Measurements from ENCODE around the gene CSNK2A2. TPM values are rescaled to one million over a fixed set of nuclear protein-coding genes. Genes with fewer than 3 reads are reported as not detected.
A peak's percentile ranks its signal among the peaks of the same experiment; 100 is the strongest.

Gene CSNK2A2
- total and polyA plus RNA-seq, 9 of the 15 experiments (the other 6 are each of a cell fraction or from before 2014, with no cell fraction given), result 20.8 to 109 (median 44.7) TPM

DNA sequence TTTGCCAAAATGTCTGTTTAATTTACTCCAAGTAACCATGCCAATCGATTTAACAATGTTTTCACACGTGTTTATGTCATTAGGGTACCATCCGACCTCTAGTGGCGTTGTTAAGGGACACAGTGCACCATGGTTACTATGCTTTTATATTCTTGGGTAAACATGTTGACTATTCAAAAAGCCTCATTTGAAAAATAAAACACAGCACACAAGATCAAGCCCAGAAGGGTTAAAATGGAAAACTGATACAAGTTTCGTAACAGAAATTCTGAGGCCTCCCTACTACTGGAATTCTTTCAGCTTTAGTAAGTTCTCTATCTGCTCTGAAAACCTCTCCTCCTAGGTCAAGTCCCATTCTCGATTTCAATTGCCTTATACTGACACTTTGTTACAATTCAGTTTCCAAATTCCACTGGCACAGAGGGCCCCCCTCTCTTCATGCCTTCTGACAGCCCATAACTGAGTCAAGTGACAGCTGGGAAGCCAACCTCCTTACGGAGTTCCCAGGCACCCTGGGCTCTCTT lies 70.8 kb downstream of the CSNK2A2 start (continued):
- TF ChIP-seq MYC (IDR thresholded peaks at IDR 0.05; ENCODE audit: low read depth, low read length) (peak; percentile 31; the same call in 1 of the 2 replicates), MYC (CRISPR knock-in tag; IDR thresholded peaks at IDR 0.05; ENCODE audit: borderline replicate concordance, low read depth) (no peak), ATF1 (CRISPR knock-in tag; IDR thresholded peaks at IDR 0.05) (no peak), ATF1 (tag; IDR thresholded peaks at IDR 0.05) (peak; percentile 15; the same call in 1 of the 2 replicates), ZSCAN32 (CRISPR knock-in tag; IDR thresholded peaks at IDR 0.05) (no peak)

DNA sequence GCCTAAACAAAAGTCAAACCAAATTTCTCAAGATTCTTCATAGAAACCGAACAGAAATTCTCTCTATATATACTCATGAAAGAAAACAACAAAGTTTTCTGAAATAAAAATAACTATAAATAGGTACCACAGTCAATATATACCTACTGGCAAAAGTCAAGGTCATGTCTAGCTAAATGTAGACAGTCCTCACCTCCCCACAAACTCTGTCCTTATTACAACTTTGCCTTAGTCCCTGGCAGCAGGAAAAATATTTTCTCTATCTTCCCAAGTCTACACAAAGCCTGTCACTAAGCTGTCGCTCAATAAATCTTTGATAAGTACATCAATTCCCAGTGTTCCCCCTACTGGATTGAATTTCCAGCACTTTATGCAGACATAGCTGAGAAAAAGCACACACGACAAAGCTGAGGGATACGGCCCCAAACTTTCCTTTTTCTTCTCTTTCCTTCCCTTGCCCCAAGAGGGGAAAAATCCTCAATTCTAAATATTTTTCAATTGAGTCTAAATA lies 71.4 kb downstream of the CSNK2A2 start:
- peak overlapping the region; percentile 15; the same call in 1 of the 2 replicates for H3K4me3 ChIP-seq
- no peaks in the 10 kb centered on the region for H3K9me3 ChIP-seq (replicated peaks; ENCODE audit: control insufficient read depth, insufficient read depth, low read depth, low read length)
- in situ Hi-C loops (cut with MboI), result loop anchor here (10.0 kb wide), 1 partner anchor 112 kb away; no protein-coding TSS in a partner anchor
- ATAC-seq (no peak), DNase-seq (ENCODE audit: extremely low read depth in 1 of 4, low spot score in 3 of 4) (no peak), FAIRE-seq (no peak)
- TF ChIP-seq MYNN (IDR thresholded peaks at IDR 0.05) (no peak), MYNN (CRISPR knock-in tag; IDR thresholded peaks at IDR 0.05) (no peak), ZNF695 (CRISPR knock-in tag; IDR thresholded peaks at IDR 0.05) (no peak), MEIS2 (IDR thresholded peaks at IDR 0.05; ENCODE audit: partially characterized antibody) (peak; percentile 16)
- TF ChIP-seq, protein P1, sequence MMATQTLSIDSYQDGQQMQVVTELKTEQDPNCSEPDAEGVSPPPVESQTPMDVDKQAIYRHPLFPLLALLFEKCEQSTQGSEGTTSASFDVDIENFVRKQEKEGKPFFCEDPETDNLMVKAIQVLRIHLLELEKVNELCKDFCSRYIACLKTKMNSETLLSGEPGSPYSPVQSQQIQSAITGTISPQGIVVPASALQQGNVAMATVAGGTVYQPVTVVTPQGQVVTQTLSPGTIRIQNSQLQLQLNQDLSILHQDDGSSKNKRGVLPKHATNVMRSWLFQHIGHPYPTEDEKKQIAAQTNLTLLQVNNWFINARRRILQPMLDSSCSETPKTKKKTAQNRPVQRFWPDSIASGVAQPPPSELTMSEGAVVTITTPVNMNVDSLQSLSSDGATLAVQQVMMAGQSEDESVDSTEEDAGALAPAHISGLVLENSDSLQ (IDR thresholded peaks at IDR 0.05), result peak; percentile 59
- peak overlapping the region; percentile 92 for H3K4me2 ChIP-seq (ENCODE audit: insufficient read depth, low read length)
- H3K36me3 ChIP-seq (ENCODE audit: control insufficient read depth, insufficient read depth, low read length), result peaks cover 3% of the 10 kb centered on the region; the same call in 1 of the 3 replicates
- no peaks in the 10 kb centered on the region for H3K27me3 ChIP-seq (ENCODE audit: control insufficient read depth in 2 of 2, insufficient read depth in 2 of 2, low read length in 2 of 2)
- BruUV-seq (replicated peaks), result no TSS peak
- peaks cover 25 to 35% of the 10 kb centered on the region in 2 experiments for H3K4me1 ChIP-seq (replicated peaks in 1 of 2; ENCODE audit: control insufficient read depth in 2 of 2, insufficient read depth in 2 of 2, low read length in 2 of 2)
- WGBS (ENCODE audit: insufficient coverage, low coverage, missing lambda C conversion rate), result 14% methylated on average over 4 of the region's 4 CpGs
- intact Hi-C loops (cut with micrococcal nuclease), result loop anchor here (10.0 kb wide), 2 partner anchors 138 to 358 kb away; no protein-coding TSS in a partner anchor
- peak overlapping the region; percentile 3; the same call in 1 of the 3 replicates for H3K27ac ChIP-seq (ENCODE audit: extremely low read depth, low read depth, low read length)
- no peaks in the 10 kb centered on the region for H3K9me1 ChIP-seq (ENCODE audit: control insufficient read depth, insufficient read depth, low read length)
- H3K9ac ChIP-seq (ENCODE audit: insufficient read depth in 1 of 2, low read depth in 2 of 2, low read length in 2 of 2), result peak overlapping the region; percentile 17 to 51; a peak in 1 of 4 replicates
- no peak overlapping the region for H2AFZ ChIP-seq (ENCODE audit: low read depth, low read length)
- POLR2A ChIA-PET, result interaction anchor here (0.6 to 1.8 kb wide), 6 partner anchors 8 to 689 kb away, joined by 3 to 7 read pairs (median 4); a partner anchor contains a TSS
- CTCF ChIA-PET (ENCODE audit: low intra/inter-chr PET ratio), result no interaction called here
- H4K20me1 ChIP-seq (replicated peaks; ENCODE audit: control insufficient read depth, insufficient read depth, low read length), result peaks cover 36% of the 10 kb centered on the region
- peaks cover 71% of the 10 kb centered on the region for H3K79me2 ChIP-seq (ENCODE audit: control insufficient read depth, insufficient read depth, low read length)

Measured in K562 (cell line).